Adrenal gland (tissue), 5 donors: ENCODE results near the gene TBC1D1.

Source experiments
- CTCF ChIP-seq, 6 experiments: fragments of 450-650 bp in 4 of 6; fragments of 200-600 bp in 2 of 6; sonication (generic) in 1 of 6; IDR thresholded peaks; 1 replicate in 5 of 6; 2 replicates in 1 of 6; pipeline versions ENCODE4 v1.5.1 to v1.8.0; 2016 to 2021; ENCODE audit warnings: antibody characterized with exemption in 6 of 6, mild to moderate bottlenecking in 2 of 6, moderate library complexity in 1 of 6
- POLR2A ChIP-seq, 2 donors: fragments of 450-650 bp; IDR thresholded peaks; one replicate each; pipeline ENCODE4 v1.6.1; 2017; ENCODE audit warnings: antibody characterized with exemption in 2 of 2, mild to moderate bottlenecking in 2 of 2, moderate library complexity in 1 of 2
- donor health status: DM: no; HTN: no; CAD: no.

DNA sequence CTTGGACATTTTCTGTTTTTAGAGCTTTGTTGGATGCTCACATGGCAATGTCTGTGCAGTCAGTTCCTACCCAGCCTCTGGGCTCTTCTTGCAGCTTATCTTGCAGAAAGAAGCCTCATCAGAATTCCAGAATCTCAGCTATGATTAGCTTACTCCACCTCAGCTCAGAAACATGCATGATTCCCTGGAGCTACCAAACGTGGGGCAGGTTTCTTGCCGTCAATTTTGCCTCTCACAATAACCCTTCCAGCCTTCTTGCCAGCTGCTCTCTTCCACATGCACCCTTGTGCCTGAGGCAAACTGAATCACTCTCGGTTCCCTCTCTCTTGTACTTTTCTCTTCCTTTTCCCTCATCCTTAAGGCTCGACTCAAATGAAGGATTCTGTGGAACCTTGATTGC lies 210.7 kb downstream of the TBC1D1 start:
- TF ChIP-seq POLR2A (IDR thresholded peaks at IDR 0.05) (no peak), CTCF (IDR thresholded peaks at IDR 0.05) (no peak)
